GM10847 (cell line): ENCODE results near the gene PADI1.

Source experiments
- POLR2A ChIP-seq: IDR thresholded peaks from 2 replicates; pipeline ENCODE4 v1.6.1; 2011; ENCODE audit not compliant: insufficient read length; ENCODE audit errors: extremely low read depth

Gene PADI1

DNA sequence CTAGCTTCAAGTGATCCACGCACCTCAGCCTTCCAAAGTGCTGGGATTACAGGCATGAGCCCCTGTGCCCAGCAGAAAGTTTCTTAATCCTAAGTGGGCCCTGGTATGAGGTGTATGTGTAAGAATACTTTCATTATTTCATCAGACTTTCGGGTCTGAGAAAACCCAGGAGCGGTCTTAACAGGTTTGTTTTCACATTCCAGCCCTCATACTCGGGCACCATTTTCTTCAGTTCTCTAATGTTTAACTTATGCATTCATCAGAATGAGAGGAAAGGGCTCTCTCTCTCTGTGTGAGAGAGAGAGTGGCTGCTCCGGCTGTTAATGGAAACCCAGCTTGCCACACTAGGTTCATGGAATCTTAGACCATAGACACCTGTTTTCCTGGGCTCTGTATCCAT is 4.2 kb upstream of the PADI1 start:
- no peak for TF ChIP-seq POLR2A

DNA sequence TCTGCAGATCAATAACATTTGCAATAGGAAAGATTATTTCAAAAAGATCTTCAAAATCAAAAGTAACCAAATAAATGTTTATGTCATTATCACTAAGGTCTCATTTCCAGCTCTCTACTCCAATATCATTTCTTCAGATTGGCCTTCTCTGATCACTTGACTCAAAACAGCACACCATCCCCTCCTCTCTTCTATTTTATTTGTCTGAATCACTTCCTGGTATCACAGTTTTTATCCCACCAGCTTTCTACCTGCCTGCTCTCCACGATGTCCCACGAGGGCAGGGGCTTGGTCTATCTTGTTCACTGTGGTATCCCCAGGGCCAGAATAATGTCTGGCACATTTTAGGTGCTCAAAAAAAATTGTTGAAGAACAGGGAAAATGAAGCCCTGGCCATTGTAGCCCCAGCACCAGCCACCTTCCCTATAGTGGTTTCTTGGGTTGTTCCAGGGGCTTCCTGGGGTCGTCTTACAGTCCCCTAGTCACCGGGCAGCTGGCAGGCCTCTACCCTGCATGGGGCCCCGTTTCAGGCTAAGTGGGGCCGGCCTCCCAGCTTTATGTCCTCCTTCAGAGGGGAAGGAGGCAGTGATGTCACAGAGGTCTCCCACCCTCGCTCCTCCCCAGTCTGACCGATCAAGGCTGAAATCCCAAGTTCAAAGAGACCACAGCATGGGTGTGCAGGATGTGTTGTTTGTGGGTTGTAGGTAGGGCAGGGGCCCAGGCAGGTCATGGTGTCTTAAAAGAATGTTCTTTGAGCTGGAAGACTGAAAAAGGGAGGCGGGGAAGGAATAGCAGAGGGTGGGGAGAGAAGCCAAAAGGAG is 3.5 kb upstream of the PADI1 start:
- TF ChIP-seq POLR2A, result no peak

DNA sequence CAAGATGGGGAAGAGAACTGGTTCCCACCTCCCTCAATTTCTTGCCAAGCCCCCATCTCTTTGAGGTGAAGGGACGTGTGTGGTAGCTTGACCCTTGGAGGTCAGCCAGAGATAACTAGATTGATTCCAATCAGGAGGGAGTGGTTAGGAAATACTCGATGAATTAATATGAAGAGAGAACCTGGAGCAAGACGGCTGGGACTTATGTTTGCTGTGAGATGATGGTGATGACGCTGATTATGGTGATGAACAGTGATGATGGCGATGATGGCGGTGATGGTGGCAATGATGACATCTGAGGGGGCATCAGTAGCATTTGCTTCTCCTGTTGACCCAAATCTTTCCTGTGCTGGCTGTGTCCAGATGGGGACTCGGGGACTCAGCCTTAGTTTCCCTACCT is 724 bp downstream of the PADI1 start:
- no peak for TF ChIP-seq POLR2A

DNA sequence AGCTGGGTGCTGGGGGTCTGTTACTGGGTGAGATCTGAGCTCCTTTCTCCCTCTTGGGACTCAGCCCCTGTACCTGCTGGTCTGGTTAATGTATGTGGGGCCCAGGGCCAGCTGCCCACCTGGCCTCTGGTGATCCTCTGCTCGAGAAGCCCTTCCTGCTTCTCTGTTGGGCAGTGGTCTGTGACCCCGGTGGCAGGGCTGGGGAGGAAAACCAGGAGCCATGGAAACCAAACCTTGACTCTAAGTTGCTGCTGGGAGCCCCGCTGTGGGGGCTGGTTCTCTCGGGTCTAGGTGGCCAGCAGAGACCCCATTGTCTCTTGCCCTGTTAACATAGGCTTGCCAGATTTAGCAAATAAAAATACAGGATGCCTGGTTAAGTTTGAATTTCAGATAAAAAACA is 1.3 kb downstream of the PADI1 start:
- TF ChIP-seq POLR2A, result no peak

DNA sequence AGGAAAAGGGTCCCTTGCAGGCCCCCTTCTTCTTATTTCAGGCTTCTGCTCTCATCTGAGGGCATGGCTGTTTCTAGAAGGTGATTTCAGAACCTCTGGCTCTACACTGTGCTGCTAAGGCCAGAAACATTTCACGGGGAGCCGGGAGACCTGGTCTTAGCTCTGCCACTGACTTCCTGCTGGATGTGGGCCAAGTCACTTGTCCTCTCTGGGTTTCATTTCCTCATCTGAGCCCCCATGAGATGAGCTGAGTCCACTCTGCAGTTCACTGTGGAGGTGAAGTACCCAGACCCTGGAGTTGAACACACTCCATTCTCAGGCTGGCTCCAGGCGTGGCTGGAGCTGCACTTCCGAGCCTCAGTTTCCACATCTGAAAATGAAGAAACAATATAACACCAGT is 2.1 kb downstream of the PADI1 start:
- TF ChIP-seq POLR2A, result no peak

DNA sequence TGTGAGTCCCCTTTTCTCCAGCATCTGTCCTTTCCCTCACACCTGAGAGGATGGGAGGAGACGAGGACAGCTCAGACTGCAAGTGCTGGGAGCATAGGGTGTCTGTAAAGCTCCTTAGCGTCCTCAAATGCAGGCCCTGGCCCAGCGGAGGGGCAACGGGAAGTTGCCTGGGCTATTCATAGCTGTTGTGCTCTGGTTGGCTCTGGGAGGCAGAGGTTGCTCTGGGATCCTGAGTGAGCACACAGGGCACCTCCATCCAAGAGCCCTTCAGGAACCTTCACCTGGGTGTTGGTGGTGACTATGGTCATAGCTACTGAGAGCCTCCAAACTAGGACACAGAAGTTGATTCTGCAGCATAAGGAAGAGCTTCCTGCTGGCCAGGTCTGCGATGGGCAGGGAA is 2.6 kb downstream of the PADI1 start:
- no peak for TF ChIP-seq POLR2A

DNA sequence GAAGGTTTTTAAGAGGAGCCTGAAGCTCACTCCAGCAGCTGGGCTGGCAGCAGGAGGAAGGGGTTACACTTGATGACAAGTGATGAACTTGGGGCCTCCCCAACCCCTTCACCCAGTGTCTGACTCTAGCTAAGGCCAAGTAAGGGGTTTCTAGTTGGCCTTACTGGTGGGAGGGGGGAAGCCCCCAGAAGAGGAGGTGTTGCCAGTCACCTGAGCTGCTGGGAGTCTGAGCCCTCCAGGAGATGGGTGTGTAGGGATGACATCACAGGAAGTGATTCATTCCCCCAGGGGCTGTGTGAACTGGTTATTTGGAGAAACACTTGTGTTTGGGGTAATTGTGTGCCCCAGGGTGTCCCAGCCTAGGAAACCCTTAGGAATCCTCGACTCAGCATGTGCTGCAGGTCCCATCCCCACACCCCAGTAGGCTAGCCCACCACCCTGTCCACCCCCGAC is 3.1 kb downstream of the PADI1 start:
- TF ChIP-seq POLR2A, result no peak

DNA sequence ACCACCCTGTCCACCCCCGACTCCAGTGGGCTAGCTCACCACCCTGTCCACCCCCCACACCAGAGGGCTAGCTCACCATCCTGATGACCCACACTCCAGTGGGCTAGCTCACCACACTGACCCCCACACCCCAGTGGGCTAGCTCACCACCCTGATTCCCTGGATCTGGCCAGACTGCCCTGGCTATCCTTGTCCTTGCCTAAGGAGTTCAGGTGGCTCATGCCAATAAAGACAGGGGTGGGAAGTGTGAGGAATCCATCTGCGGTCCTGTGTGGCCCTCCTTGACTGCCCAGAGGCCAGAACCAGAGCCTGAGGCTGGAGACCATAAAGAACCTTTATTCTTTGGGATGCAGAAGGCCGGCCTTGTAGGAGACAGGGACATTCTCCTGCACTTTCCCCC is 3.6 kb downstream of the PADI1 start:
- TF ChIP-seq POLR2A, result no peak

DNA sequence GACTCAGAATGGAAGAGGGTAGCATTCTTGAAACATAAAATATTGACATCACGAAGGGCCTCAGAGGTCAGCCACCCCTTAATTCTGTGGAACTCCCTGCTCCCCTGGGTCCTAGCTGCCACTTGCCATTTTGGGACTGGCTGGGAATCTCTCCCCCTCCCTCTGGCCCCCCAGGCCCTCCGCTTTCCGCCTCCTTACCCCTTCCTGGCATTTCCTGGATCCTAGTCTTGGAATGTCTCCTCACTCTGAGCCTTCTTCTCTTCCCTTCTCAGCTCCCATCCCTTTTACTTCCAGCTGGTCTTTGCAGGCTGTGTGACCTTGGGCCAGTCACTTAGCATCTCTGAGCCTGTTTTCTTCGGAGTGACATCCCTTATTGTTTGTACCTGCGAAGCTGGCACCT is 4.5 kb downstream of the PADI1 start:
- no peak for TF ChIP-seq POLR2A

DNA sequence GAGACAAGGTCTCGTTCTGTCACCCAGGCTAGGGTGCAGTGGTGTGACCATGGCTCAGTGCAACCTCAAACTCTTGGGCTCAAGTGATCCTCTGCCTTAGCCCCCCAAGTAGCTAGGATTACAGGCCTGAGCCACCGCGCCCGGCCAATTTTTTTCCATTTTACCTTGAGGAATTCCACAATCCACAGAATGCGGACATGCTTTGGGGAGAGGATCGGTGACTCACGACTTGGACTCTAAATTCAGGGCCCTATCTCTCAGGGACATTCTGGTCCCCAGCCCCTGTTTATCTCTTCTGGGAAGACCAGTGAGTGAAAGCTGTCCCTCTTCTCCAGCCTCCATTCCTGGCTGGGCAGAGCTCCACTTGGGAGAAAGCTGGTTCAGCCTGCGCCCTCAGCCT is 5.2 kb downstream of the PADI1 start:
- TF ChIP-seq POLR2A, result no peak

DNA sequence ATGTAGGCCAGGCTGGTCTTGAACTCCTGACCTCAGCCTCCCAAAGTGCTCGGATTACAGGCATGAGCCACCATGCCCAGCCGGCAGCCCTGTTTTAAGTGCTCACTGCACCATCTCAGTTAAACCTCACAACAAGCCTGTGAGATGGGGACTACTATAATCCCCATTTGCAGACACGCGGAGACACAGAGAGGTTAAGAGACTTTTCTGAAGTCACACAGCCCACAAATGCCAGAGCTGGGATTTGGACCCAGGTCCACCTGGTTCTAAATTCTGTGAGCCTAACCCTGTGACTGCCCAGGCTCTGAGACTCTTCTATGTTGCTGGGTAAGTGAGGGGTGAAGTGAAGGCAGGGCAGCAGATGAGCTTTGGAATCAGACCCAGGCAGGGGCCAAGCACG is 6.4 kb downstream of the PADI1 start:
- no peak for TF ChIP-seq POLR2A

DNA sequence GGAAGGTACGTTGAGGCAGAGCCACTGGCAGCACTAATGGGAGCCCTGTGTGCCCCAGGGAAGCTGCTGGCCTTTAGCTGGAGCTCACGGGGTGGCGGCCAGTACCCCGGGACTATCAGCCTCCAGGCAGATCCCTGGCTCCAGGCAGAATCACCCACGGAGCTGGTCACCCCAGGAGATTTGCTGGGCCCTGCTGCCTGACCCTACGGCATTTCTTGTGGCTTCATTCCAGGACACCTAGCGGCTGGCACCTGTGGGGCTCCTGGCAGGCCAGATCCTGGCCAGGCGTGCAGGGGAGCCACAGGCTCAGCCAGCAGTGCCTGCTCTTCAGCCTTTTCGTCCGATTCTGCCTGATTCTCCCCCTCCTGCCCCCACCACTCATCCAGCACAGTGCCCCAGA is 7.1 kb downstream of the PADI1 start:
- TF ChIP-seq POLR2A, result no peak

DNA sequence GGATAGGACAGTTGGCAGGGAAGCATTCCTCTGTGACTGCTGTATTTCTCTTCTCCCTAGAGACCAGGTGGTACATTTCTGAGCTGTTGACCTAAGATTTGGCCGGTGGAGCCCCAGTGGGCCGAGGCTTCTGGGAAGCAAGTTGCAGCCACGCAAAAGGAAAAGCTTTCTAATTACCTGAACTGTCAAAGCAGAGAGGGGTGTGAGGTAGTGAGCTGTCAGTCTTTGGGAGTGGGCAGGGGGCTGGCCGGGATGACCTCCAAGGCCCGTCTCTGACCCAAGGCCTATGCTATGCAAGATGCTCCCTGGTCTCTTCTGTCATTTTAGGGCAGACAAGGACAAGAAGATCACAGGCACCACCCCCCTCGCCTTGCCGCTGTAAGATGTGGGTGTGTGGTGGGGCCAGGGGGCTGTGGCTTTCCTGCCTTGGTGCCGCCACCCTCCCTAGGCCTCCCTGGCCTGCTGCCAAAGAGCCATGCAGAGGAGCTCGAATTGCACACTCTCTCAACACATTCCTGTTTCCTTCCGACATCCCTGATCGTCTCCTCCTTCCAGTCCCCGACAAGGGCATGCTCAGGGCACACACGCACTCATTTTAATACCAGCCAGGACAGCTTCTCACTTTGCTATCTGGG is 7.7 kb downstream of the PADI1 start:
- TF ChIP-seq POLR2A, result no peak

DNA sequence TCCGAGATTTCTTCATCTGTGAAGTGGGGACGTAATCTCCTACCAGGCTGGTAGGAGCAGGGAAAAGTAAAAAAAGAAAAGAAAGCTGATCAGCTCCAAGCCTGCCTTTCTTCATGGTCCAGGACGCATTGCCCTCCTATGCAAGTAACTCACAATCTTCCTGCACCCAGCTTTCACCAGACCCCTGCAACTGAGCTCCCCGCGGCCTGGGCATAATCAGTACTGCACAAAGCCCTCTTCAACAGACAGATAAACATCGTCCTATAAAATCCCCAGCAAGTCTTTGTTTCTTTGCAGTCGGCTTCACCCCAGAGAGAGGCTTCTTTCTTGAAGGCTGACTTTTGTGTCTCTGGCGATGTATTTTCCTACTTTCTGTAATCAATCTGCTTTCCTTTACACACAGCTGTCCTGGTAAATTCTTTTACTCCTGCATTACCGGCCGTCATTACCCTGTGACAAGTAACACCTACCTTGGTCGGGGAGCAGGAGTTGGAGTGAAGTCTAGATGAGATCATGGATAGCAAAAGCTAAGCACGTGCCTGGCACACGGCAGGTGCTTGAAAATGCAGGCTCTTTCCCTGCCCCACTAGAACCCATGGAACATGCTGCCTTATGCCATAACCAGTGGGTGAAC is 8.3 kb downstream of the PADI1 start:
- no peak for TF ChIP-seq POLR2A

DNA sequence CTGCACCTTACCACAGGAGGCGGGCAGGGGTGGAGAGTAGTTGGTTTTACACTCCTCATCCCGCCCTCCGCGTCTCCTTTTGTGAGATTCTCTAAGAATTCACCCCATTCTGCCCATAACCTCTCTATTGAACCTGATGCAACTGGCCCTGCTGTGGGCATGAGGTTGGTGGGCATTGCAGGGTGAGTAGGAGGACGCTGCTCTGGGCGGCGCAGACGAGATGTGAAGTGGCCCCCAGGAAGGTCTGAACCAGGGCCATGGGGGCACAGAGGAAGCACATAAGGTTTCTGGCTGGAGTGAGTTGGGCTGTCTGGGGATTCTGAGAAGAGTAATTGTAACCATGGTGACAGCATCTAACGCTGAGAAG is 8.8 kb downstream of the PADI1 start:
- TF ChIP-seq POLR2A, result no peak

DNA sequence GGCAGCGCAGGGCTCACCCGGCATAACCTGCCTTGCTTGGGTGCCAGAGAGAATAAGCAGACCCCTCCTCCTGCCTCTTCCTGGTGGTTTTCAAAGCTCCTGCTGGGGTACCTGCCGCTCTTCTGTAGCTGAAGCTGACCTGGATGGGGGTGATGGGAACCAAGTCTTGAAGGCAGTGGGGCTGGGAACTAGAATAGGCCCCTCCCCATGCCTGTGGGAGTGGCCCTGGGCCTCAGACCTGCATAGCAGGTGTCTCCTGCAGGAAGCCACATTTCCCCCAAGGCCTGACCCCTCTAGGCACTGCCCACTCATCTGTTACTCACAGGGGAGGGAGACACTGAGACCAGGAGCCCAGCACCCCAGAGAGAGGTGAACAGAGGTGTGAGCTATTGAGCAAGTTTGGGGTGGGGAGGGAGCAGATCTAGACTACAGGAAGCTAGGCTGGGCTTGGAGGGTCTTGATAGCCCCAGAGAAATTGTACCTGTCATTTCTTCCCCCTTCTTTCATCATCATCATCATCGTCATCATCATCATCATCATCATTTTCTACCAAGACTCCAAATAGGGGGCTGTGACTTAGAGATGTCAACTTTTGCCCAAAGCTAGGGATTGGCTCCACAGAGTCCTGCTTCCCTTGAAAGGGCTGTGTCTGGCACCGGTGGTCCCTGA is 10.1 kb downstream of the PADI1 start:
- no peak for TF ChIP-seq POLR2A

DNA sequence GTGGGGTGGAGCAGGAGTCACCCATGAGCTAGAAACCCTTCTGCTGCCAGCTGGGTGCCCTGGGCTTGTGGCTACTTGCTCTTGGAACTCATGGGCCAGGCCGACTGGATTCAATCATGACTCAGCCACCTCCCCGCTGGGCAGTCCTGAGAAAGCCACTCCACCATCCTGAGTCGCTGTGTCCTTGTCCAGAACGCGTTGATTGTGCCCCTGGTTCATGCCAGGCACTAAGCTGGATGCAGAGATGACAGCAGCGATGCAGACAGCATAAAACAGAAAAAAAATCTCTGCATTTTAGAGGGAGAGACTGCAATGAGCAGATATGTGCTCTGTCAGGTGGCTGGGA is 10.6 kb downstream of the PADI1 start:
- TF ChIP-seq POLR2A, result no peak

DNA sequence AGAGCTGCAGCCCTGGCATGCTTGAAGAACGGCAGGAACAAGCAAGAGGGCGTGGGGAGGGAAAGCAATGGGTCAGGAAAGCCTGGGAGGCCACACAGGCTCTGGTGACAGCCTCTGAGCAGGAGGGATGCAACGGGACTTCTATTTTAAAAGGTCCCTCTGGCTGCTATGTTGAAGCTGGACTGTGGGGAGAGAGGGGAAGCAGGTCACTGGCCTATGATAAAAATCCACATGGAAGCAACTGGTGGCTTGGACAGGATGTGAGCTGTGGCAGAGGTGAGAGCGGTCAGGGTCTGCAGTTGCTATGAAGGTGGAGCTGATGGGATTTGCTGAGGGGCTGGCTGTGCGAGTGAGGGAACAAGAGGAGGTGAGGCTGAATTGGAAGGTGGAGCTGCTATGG is 11.2 kb downstream of the PADI1 start:
- no peak for TF ChIP-seq POLR2A
